SK-N-DZ (cell line): Measurements from ENCODE around the gene RNF213.
"Not testable (repeated sequence)": the region's sequence is repeated elsewhere in the genome, so short reads cannot be mapped to it uniquely, and the experiment has no call there.

Source experiments
- DNase-seq: peaks from one replicate; pipeline ENCODE4 v3.0.0-alpha.2; 2015; ENCODE audit warnings: low spot score

The RNF213 gene

DNA sequence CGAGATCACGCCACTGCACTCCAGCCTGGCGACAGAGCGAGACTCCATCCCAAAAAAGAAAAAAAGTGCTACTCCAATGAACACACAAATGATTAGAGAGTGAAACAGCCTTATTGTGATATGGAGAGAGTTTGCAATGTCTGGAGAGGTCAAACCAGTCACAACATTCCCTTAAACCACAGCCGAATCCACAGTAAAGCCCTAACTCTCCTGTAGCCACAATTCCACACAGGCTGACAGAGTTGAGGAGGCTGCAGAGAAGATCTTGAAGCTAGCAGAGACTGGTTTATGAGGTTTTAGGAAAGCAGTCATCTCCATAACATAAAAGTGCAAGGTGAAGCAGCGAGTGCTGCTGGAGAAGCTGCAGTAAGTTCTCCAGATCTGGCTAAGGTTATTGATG lies 6.7 kb downstream of the RNF213 start:
- no peak for DNase-seq

DNA sequence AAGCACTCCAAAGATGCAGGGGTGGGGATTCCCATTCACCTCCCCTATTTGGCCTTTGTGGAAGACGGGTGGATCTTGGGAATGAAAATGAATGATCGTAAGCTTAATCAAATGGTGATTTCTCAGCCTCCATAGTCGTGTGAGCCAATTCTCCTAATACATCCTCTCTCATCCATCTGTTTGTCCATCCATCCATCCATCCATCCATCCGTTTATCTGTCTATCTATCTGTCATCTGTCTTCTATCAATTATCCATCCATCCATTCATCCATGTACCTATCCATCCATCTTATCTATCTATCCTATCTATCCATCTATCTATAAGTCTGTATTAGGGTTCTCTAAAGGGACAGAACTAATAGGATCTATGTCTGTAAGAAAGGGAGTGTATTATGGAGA lies 7.8 kb downstream of the RNF213 start:
- DNase-seq, result no peak

DNA sequence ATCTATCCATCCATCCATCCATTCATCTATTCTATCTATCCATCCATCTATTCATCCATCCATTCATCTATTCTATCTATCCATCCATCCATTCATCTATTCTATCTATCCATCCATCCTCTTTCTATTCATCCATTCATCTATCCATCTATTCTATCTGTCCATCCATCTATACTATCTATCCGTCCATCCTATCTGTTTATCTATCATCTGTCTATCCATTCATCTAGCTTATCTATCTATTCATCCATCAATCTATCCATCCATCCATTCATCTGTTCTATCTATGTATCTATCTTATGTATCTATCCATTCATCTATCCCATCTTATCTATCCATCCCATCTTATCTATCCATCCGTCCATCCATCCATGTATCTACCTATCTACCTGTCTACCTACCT lies 8.8 kb downstream of the RNF213 start:
- no peak for DNase-seq

DNA sequence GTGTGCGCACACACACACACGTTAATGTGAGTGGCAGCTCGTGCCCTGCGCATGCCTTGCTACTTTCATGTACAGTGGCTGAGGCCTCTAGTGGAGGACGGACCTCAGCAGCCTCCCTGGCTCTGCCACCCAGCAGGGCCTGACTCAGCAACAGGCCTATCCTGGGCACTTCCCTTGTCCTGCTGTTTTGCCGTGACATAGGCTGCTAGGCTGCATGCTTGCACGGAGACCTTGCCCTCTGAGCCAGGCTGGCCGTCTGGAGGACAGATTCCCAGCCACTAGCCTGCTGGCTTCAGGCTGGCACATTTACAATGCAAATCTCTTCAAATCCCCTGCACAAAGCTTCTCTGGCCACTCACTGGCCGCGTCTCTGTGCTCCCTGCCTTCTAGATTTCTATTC lies 9.5 kb downstream of the RNF213 start:
- no peak for DNase-seq

DNA sequence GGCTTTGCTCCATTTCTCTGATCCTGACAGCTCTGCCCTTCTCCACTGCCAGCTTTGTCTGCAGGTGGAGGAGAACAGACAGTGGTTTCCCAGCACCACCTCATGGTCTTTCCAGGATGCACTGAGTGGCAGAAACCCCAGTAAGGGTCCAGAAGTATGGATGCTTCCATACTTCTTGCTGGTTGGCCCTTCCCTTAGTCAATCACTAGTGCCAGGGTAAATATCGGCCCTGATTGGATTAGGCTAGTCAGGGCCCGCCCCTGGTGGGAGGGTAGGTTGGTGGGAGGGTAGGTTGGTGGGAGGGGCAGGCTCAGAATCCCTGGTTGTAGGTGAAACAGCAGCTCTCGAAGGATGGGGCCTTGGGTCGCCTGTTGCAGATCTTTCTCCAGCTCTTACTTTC lies 10.2 kb downstream of the RNF213 start:
- peak; percentile 81 for DNase-seq

DNA sequence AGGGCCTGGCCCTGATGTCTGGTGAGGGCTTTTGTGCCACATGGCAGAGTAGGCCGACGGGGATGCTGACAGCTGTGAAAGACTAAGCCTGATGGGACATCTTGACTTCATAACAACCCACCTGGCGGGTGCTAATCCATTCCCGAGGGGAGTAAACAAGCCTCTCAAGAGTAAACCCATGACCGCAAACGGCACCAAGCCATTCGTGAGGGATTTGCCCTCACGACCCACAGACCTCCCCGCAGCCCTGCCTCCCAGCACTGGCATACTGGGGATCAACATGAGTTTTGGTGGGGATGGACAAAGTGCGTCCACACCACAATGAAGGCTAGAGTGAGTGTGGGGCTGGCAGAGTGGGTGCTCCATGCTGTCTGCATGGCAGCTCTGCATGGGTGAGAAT lies 11.7 kb downstream of the RNF213 start:
- DNase-seq, result no peak

DNA sequence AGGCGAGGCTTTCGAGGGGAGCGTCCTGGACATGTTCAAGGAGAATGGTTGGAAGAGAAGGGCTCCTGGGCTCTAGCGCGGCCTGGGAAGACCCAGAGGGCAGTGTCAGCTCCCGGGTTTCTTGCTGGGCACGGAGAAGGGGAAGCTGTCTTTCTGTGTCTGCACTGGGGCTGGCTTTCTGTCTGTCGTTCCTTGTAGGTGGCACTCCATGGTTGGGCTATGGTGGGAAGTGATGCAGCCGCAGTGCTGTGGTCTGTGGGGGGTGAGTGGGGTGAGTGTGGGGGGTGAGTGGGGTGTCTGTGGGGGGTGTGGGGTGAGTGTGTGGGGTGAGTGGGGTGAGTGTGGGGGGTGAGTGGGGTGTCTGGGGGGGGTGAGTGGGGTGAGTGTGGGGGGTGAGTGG lies 13.7 kb downstream of the RNF213 start:
- no peak for DNase-seq

DNA sequence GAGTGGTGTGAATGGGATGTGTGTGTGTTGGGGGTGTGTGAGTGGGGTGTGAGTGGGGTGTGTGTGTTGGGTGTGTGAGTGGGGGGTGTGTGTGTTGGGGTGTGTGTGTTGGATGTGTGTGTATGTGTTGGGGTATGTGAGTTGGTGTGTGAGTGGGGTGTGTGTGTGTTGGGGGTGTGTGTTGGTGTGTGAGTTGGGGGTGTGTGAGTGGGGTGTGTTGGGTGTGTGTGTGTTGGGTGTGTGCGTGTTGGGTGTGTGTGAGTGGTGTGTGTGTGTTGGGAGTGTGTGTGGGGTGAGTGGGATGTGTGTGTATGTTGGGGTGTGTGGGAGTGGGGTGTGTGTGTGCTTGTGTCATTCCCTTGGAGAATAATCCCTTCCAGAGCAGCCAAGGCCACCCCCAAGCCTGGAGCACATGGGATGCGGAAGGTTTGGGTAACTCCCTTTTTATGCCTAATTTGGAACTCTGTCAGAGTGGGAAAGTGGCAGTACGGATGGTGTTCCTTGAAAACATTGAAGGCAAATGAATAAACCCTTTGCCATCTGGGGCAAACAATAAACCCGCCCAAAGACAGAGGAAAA lies 14.3 kb downstream of the RNF213 start:
- no peak for DNase-seq

DNA sequence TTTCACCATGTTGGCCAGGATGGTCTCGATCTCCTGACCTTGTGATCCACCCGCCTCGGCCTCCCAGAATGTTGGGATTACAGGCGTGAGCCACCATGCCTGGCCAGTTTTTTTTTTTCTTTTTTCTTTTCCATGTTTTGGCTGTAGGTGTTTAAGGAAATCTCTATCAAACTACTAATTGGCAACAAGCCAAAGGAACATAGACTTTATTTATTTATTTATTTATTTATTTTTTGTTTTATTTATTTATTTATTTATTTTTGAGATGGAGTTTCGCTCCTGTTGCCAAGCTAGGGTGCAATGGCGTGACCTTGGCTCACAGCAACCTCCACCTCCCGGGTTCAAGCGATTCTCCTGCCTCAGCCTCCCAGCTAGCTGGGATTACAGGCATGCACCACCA lies 15.2 kb downstream of the RNF213 start:
- DNase-seq, result not testable (repeated sequence)

DNA sequence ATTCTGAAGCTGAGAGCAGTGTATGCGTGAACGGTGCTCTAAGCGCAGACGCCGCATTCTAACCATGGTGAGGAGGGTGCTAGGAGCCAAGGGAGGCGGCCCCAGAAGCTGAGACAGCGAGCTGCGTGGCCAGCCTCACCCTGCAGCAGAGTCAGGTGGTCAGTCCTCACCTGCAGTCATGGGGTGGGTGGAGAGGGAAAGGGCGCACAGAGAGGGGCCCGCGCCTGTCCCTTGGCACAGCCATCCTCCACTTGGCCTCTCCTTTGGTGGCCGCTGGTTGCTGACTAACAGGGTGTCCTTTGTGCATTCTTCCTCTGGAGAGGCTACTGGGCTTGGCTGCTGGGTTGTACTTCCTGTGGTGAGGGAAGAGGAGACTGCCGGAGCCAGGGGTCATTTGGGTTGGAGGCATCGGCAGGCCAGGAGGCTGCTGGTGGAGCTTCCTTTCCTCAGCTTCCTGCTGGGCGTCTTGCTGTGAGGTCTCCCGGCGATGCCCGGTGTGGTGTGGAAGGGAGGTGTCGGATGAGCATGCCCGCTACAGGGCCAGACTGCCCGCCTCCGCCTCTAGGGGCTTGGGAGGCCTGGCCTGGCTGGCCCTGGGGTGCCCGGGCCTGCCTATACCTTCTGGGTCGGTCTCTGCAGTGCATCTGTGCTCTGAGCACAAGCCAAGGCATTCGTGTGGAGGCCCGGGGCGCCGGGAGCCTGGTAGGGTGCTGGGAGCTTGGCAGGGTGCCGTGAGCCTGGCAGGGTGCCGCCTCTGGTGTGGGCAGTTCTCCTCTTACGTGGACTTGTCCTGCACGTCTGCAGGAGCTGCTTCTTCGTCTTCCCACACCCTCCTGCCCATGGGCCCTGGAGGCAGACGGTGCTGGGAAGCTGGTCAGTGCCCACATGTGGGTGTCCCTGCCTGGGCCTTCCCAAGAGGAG lies 17.4 kb downstream of the RNF213 start:
- no peak for DNase-seq

DNA sequence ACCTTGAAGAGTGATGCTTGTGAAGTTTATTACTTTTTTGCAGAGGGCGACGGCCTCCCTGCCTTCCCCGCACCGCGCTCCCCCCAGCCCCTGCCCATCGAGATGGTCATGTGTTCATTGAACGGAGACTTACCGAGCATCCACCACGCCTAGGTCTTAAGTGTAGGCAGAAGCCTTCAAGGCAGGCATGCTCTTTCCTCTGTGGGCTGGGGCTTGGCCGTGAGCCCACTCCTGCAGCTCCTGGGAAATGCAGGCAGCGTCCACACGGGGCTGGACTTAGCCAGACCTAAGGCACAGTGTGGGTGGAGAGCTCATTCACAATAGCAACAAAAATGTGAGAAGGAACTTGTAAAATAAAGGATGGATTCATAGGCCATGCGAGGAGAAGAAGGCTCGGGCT lies 19.2 kb downstream of the RNF213 start:
- no peak for DNase-seq

DNA sequence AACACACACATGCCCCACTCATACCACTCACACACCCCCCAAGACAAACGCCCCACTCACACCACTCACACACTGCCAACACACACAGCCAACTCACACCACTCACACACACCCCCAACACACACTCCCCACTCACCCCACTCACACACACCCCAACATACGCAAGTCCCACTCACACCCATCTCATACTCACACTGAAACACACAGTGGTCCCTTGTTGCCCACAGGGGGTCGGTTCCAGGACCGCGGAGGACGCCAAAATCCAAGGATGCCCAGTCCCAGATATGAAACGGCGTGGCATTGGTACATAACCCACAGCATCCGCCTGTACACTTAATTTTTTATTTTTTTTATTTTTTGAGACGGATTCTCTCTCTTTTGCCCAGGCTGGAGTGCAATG lies 20.9 kb downstream of the RNF213 start:
- no peak for DNase-seq

DNA sequence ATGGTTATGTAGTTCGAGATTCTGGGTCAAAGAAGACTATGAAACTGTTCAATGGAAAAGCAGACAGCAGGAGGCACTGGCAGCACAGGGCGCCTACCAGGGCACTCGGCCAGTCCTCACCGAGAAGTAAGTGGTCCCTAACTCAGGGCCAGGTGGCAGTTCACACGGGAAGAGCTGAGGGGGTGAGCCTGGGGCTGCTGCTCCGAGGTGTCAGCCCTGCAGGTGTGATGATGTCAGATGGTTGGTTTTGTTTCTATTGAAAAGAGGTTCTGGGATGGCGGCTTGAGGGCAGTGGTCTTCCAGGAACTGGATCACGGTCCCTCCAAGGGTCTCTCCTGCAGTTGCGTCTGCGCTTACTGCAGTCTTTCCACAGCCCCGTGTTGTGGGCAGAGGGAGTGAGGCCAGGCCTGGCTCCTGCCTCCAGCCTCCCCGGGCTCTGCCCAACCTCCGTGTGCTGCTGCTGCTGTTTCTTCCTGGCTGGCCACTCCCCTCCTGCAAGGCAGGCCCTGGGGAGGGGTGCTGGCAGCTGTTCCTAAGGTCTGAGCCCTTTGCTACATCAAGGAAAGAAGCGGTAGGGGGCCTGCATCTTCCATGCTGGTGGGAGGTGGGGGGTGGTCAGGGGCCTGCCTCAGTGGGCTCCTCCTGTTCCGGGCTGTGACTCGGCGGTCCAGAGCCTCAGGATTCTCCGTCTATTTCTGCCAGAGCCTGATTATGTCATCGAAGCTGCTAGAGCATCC lies 22.6 kb downstream of the RNF213 start:
- peak; percentile 55 for DNase-seq

DNA sequence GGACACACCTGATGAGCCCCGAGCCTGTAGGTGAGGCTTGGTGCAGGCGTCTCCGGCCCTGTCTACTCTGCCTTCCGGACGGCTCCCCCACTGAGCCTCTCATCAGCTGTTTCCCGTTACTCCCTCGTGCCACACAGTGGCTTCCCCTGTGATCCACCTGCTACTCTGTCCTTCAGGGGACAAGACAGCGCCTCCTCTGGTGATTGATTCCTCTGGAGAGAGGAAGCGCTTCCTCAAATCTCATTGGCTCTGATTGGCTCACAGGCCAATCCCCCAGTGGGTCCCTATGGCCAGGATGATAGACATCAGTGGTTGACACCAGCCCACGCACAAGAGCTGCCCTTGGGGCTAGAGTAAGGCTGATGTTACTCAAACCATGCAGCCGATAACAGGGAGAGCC lies 24.0 kb downstream of the RNF213 start:
- peak; percentile 40 for DNase-seq

DNA sequence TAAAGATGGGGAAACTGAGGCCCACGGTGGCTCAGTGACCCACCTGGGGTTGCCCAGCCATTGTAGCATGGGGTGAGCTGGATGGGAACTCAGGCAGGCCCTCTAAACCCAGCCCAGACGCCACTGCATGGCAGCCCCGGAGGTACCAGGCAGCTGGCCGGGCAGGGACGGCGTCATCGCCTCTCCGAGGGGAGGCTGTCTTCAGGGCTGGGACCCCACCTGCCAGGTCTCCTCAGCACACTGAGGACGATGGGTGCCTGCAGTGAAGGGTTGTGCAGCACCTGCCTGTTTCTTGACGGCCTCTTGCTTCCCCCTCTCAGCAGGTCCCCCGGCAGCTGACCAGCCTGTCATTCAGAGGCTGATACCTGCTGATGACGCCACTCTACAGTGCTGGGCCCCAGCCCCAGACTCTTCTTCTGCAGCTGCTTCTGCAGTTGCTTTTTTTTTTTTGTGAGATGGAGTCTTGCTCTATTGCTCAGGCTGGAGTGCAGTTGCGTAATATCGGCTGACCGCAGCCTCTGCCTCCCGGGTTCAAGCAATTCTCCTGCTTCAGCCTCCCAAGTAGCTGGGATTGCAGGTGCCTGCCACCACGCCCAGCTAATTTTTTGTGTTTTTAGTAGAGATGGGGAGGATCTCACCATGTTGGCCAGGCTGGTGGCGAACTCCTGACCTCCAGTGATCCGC lies 24.7 kb downstream of the RNF213 start:
- no peak for DNase-seq

DNA sequence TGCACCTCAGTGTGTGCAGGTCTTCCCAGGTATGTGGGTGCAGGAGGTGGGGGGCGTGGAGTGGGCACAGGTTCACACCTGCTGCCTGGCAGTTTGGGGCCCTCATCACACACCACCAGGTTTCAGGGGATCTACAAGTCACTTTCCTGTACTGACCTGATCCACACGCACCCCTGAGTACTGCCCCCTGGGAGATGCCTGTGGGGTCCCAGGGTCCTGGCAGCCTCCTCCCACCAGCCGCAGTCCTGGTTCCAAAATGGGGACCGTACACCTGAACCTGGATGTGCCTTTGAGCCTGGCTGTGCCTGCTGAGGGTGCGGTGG lies 25.9 kb downstream of the RNF213 start:
- no peak for DNase-seq

DNA sequence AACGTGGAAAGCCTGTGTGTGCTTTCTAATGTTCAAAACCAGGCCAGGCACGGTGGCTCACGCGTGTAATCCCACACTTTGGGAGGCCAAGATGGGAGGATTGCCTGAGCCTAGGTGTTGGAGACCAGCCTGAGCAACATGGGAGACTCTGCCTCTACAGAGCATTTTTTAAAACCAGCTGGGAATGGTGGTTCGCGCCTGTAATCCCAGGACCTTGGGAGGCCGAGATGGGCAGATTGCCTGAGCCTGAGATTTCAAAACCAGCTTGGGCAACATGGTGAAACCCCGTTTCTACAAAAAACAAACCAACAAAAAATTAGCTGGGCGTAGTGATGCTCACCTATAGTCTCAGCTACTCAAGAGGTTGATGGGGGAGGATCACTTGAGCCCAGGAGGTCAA lies 26.4 kb downstream of the RNF213 start:
- no peak for DNase-seq

DNA sequence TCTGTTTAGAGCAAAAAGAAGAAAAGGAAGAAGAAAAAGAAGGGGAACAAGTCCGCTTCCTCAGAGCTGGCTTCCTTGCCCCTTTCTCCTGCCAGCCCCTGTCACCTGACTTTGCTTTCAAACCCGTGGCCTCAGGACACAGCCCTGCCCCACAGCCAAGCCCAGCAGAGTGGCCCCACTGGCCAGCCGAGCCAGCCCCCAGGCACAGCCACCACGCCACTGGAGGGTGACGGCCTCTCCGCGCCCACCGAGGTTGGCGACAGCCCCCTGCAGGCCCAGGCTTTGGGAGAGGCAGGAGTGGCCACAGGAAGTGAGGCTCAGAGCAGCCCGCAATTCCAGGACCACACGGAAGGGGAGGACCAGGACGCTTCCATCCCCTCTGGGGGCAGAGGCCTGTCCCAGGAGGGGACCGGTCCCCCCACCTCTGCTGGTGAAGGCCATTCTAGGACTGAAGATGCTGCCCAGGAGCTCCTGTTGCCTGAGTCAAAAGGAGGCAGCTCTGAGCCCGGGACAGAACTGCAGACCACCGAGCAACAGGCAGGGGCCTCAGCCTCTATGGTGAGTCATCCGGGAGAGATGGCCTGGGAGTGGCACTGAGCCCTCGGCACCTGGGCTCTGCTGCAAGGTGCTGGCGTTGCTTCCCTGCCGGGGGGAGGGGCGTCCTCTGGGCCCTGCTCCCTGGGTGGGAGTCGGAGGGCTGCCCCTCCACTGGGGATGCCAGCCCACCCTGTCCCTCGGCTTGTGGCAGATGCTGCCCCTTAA lies 27.3 kb downstream of the RNF213 start:
- no peak for DNase-seq

DNA sequence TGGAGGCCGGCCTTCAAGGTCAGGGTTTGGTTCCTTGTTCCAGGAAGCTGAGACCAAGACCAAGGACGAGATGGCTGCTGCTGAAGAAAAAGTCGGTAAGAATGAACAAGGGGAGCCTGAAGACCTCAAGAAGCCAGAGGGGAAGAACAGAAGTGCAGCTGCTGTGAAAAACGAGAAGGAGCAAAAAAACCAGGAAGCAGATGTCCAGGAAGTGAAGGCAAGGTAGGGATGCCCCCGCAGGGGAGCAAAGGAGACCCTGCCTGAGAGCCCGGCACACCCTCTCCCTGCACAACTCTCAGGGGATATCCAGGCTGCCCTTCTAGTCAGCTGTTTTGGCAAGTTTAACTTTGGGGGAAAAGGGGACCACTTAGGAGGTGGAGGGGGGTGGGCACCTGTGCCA lies 29.0 kb downstream of the RNF213 start:
- no peak for DNase-seq

DNA sequence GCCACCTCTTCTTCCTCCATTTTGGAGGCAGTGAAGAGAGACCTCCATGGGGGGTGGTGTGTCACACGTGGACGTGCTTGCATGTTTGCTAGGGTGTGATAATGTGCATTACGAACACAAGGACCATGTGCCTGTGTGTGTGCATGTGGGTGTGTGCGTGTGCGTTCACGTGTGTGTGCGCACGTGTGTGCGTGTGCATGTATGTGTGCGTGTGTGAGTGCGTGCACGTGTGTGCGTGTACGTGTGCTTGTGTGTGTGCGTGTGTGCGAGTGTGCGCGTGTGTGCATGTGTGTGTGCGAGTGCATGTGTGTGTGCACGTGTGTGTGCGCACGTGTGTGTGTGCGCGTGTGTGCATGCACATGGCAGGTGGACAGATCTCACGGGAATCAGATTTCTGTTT lies 29.5 kb downstream of the RNF213 start:
- no peak for DNase-seq

DNA sequence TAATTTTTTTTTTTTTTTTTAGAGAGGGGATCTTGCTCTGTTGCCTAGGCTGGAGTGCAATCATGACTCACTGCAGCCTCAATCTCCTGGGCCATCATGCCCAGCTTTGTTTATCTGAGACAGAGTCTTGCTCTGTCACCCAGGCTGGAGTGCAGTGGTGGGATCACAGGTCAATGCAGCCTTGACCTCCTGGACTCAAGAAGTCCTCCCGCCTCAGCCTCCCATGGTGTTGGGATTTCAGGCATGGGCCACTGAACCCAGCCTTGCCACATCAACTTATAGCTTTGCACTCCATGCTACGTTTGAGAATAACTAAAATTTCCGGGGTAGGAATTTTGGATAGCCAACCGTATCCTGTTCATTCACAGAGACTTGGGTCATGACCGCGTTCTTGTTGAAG lies 30.6 kb downstream of the RNF213 start:
- DNase-seq, result no peak
